DND-41 (cell line): ENCODE data around the gene AASDH.

Source experiments
- CTCF ChIP-seq: IDR thresholded peaks from 2 replicates; pipeline ENCODE4 v1.5.1; 2012; ENCODE audit warnings: borderline replicate concordance, low read length, moderate library complexity, mild to moderate bottlenecking; ENCODE audit not compliant: poor library complexity, severe bottlenecking; ENCODE audit errors: extremely low read depth
- EZH2 ChIP-seq: IDR thresholded peaks from 3 replicates; pipeline ENCODE4 v1.6.1; 2012; ENCODE audit warnings: borderline replicate concordance, low read depth, mild to moderate bottlenecking, moderate library complexity, low read length, inconsistent platforms; ENCODE audit not compliant: severe bottlenecking

- TF ChIP-seq CTCF, result no peak
- TF ChIP-seq EZH2, result no peak
Measured at GRCh38 chr4:56308384-56308783, 78.9 kb downstream of the AASDH start.
